PC-3 (cell line): ENCODE data around the gene COL11A1. TPM values are rescaled to one million over a fixed set of nuclear protein-coding genes. Genes with fewer than 3 reads are reported as not detected.

Source experiments
- ATAC-seq: fragments of 200-7000 bp; cut with Tn5 transposase; 2 replicates; pipeline ENCODE4 v1.9.1; 2020; ENCODE audit warnings: mild to moderate bottlenecking, moderate library complexity
- BruUV-seq: library from RNA; stranded (reverse); fragments of 400-500 nt; replicated peaks from 2 replicates; lab custom pipeline; 2021; lab: Mats Ljungman, UMichigan
- CTCF ChIA-PET: fragments of 300-600 bp; sonication (Branson Sonifier 250); formaldehyde crosslinking; loops from one replicate; lab custom pipeline; 2022; ENCODE audit warnings: antibody characterized with exemption; lab: Charles Lee
- POLR2A ChIA-PET: fragments of 300-600 bp; sonication (Branson Sonifier 250); formaldehyde crosslinking; loops from one replicate; lab custom pipeline; 2022; ENCODE audit warnings: antibody characterized with exemption; ENCODE audit not compliant: unreplicated experiment; lab: Charles Lee
- DNase-seq: peaks from one replicate; pipeline ENCODE4 v3.0.0-alpha.2; 2015
- H2AFZ ChIP-seq: fragments of 300-600 bp; sonication (generic); 2 replicates; pipeline ENCODE4 v1.6.0; 2016; ENCODE audit warnings: antibody characterized with exemption, low read length
- H3F3A ChIP-seq: fragments of 300-600 bp; sonication (generic); one replicate; pipeline ENCODE4 v1.6.0; 2017; ENCODE audit warnings: antibody characterized with exemption, low read length, control low read depth, mild to moderate bottlenecking; ENCODE audit not compliant: unreplicated experiment
- H3K27ac ChIP-seq: fragments of 300-600 bp; sonication (generic); 2 replicates; pipeline ENCODE4 v1.5.1; 2016; ENCODE audit warnings: mild to moderate bottlenecking, low read length
- H3K27me3 ChIP-seq: fragments of 300-600 bp; sonication (generic); 2 replicates; pipeline ENCODE4 v1.6.1; 2016; ENCODE audit warnings: low read length, mixed read lengths
- H3K36me3 ChIP-seq: fragments of 300-600 bp; sonication (generic); 2 replicates; pipeline ENCODE4 v1.6.1; 2016; ENCODE audit warnings: low read depth, mixed run types, low read length, mixed read lengths
- H3K4me1 ChIP-seq: fragments of 300-600 bp; sonication (generic); 2 replicates; pipeline ENCODE4 v1.5.1; 2016; ENCODE audit warnings: low read length; ENCODE audit not compliant: insufficient read depth
- H3K4me2 ChIP-seq: fragments of 300-600 bp; sonication (generic); 2 replicates; pipeline ENCODE4 v1.6.0; 2016; ENCODE audit warnings: low read length
- H3K4me3 ChIP-seq: fragments of 300-600 bp; sonication (generic); 2 replicates; pipeline ENCODE4 v1.5.1; 2016; ENCODE audit warnings: mild to moderate bottlenecking, low read length, mixed read lengths
- H3K79me2 ChIP-seq: fragments of 300-600 bp; sonication (generic); 2 replicates; pipeline ENCODE4 v1.6.1; 2017; ENCODE audit warnings: low read length, mixed read lengths
- H3K9ac ChIP-seq: fragments of 300-600 bp; sonication (generic); 2 replicates; pipeline ENCODE4 v1.6.0; 2016; ENCODE audit warnings: mild to moderate bottlenecking, low read length
- H3K9me2 ChIP-seq: fragments of 300-600 bp; sonication (generic); replicated peaks from 2 replicates; pipeline ENCODE4 v1.6.1; 2016; ENCODE audit warnings: mixed run types, low read length, mixed read lengths
- H3K9me3 ChIP-seq: fragments of 300-600 bp; sonication (generic); 2 replicates; pipeline ENCODE4 v1.6.1; 2016; ENCODE audit warnings: low read length, mixed read lengths
- H4K20me1 ChIP-seq: fragments of 300-600 bp; sonication (generic); 2 replicates; pipeline ENCODE4 v1.6.1; 2016; ENCODE audit warnings: low read length, mixed read lengths
- EZH2 ChIP-seq: fragments of 300-600 bp; sonication (generic); IDR thresholded peaks from one replicate; pipeline ENCODE4 v1.6.1; 2017; ENCODE audit warnings: antibody characterized with exemption, mild to moderate bottlenecking, low read length; ENCODE audit not compliant: unreplicated experiment
- EZH2phosphoT487 ChIP-seq: fragments of 300-600 bp; sonication (generic); IDR thresholded peaks from 2 replicates; pipeline ENCODE4 v1.6.1; 2018; ENCODE audit warnings: mild to moderate bottlenecking, antibody characterized with exemption, low read length, borderline replicate concordance
- intact Hi-C: fragments of 100-400 bp; cut with micrococcal nuclease; formaldehyde crosslinking; loops from 2 replicates; pipeline ENCODE4 v1.9.0; 2023
- total RNA-seq: library from RNA; depleted of rRNA; stranded (reverse); fragments of >200 nt; gene quantifications from 2 replicates; pipeline ENCODE4 v1.2.3, GENCODE V29; 2014
- TF ChIP-seq, protein P1 (sequence below): fragments of 300-600 bp; sonication (generic); conservative IDR thresholded peaks from 2 replicates; pipeline ENCODE4 v1.5.1; 2017; ENCODE audit warnings: antibody characterized with exemption, low read depth, mild to moderate bottlenecking, low read length

COL11A1 gene
- total RNA-seq, 1 experiment from 2014 or later, result not detected

GRCh38 chr1:103125219-103125618, 16.9 kb upstream of the COL11A1 start:
- TF ChIP-seq EZH2phosphoT487 (no peak), EZH2 (no peak)
- TF ChIP-seq, protein P1, sequence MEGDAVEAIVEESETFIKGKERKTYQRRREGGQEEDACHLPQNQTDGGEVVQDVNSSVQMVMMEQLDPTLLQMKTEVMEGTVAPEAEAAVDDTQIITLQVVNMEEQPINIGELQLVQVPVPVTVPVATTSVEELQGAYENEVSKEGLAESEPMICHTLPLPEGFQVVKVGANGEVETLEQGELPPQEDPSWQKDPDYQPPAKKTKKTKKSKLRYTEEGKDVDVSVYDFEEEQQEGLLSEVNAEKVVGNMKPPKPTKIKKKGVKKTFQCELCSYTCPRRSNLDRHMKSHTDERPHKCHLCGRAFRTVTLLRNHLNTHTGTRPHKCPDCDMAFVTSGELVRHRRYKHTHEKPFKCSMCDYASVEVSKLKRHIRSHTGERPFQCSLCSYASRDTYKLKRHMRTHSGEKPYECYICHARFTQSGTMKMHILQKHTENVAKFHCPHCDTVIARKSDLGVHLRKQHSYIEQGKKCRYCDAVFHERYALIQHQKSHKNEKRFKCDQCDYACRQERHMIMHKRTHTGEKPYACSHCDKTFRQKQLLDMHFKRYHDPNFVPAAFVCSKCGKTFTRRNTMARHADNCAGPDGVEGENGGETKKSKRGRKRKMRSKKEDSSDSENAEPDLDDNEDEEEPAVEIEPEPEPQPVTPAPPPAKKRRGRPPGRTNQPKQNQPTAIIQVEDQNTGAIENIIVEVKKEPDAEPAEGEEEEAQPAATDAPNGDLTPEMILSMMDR, result no peak
- H2AFZ ChIP-seq, result no peak overlapping the region
- POLR2A ChIA-PET, result no interaction called here

GRCh38 chr1:103122983-103123720, 14.8 kb upstream of the COL11A1 start:
- H3K36me3 ChIP-seq, result no peaks in the 10 kb centered on the region
- H3K4me3 ChIP-seq, result no peak overlapping the region
- H3K4me2 ChIP-seq, result no peak overlapping the region
- H3K27me3 ChIP-seq, result peaks cover 36% of the 10 kb centered on the region
- H3K9me2 ChIP-seq, result no peaks in the 10 kb centered on the region
- ChIA-PET CTCF (no interaction called here), POLR2A (no interaction called here)
- H3K27ac ChIP-seq, result no peak overlapping the region
- TF ChIP-seq, protein P1, result no peak
- no peak for TF ChIP-seq EZH2phosphoT487
- BruUV-seq, result no TSS peak
- no peak overlapping the region for H3K9ac ChIP-seq
- ATAC-seq (no peak), DNase-seq (no peak)
- no peaks in the 10 kb centered on the region for H4K20me1 ChIP-seq
- no peak overlapping the region for H2AFZ ChIP-seq
- intact Hi-C loops, result no loop called here
- H3K9me3 ChIP-seq, result no peaks in the 10 kb centered on the region
- H3K79me2 ChIP-seq, result no peaks in the 10 kb centered on the region
- no peaks in the 10 kb centered on the region for H3F3A ChIP-seq
- H3K4me1 ChIP-seq, result no peaks in the 10 kb centered on the region

More at GRCh38 chr1:103125219-103125618, 16.9 kb upstream of the COL11A1 start:
- H3K27me3 ChIP-seq, result peaks cover 15% of the 10 kb centered on the region
- intact Hi-C loops, result no loop called here
- H3K4me3 ChIP-seq, result no peak overlapping the region
- H3K36me3 ChIP-seq, result no peaks in the 10 kb centered on the region
- H4K20me1 ChIP-seq, result no peaks in the 10 kb centered on the region
- H3K9me3 ChIP-seq, result no peaks in the 10 kb centered on the region
- H3K4me1 ChIP-seq, result no peaks in the 10 kb centered on the region
- no TSS peak for BruUV-seq
- DNase-seq (no peak), ATAC-seq (no peak)
- H3K27ac ChIP-seq, result no peak overlapping the region
- H3K4me2 ChIP-seq, result no peak overlapping the region
- no peak overlapping the region for H3K9ac ChIP-seq
- H3K9me2 ChIP-seq, result no peaks in the 10 kb centered on the region
- no peaks in the 10 kb centered on the region for H3F3A ChIP-seq
- no peaks in the 10 kb centered on the region for H3K79me2 ChIP-seq
- CTCF ChIA-PET, result no interaction called here

- no peak overlapping the region for H3K27ac ChIP-seq
- H3K79me2 ChIP-seq, result no peaks in the 10 kb centered on the region
- no peaks in the 10 kb centered on the region for H4K20me1 ChIP-seq
- H3K36me3 ChIP-seq, result no peaks in the 10 kb centered on the region
- no peaks in the 10 kb centered on the region for H3K9me3 ChIP-seq
- CTCF ChIA-PET, result no interaction called here
- H2AFZ ChIP-seq, result no peak overlapping the region
- intact Hi-C loops, result no loop called here
- no peak overlapping the region for H3K4me2 ChIP-seq
- no peak overlapping the region for H3K9ac ChIP-seq
- DNase-seq (no peak), ATAC-seq (no peak)
- POLR2A ChIA-PET, result no interaction called here
- H3F3A ChIP-seq, result no peaks in the 10 kb centered on the region
- TF ChIP-seq, protein P1, result no peak
- no peak for TF ChIP-seq EZH2
- no peaks in the 10 kb centered on the region for H3K4me1 ChIP-seq
- BruUV-seq, result no TSS peak
- peaks cover 51% of the 10 kb centered on the region for H3K27me3 ChIP-seq
- no peaks in the 10 kb centered on the region for H3K9me2 ChIP-seq
- H3K4me3 ChIP-seq, result no peak overlapping the region
Observed at GRCh38 chr1:103120981-103121380, 12.7 kb upstream of the COL11A1 start.
